GM10266 (cell line): Measurements from ENCODE around the gene CFAP97D2.
A peak's percentile ranks its signal among the peaks of the same experiment; 100 is the strongest.

Source experiments
- DNase-seq: peaks from one replicate; pipeline ENCODE4 v3.0.0; 2012; ENCODE audit errors: extremely low spot score
- CTCF ChIP-seq: IDR thresholded peaks from 2 replicates; pipeline ENCODE4 v1.5.1; 2012; ENCODE audit warnings: mild to moderate bottlenecking, low read depth; ENCODE audit not compliant: control insufficient read depth, insufficient read depth; ENCODE audit errors: missing control alignments

The CFAP97D2 gene

GRCh38 chr13:114234266-114234644, 55.2 kb downstream of the CFAP97D2 start:
- no peak for TF ChIP-seq CTCF
- no peak for DNase-seq

- peak; percentile 94 for DNase-seq
- no peak for TF ChIP-seq CTCF
Observed at GRCh38 chr13:114234645-114235421, 55.8 kb downstream of the CFAP97D2 start, which contains the start of gene CDC16. TSS of gene CDC16 (plus strand) at chr13:114234897. CDS start at chr13:114235085, 188 bp downstream.

GRCh38 chr13:114235697-114236096, 56.6 kb downstream of the CFAP97D2 start:
- no peak for TF ChIP-seq CTCF
- DNase-seq = no peak

- TF ChIP-seq CTCF = no peak
- DNase-seq = no peak
Observed at GRCh38 chr13:114236227-114236626, 57.2 kb downstream of the CFAP97D2 start.

- no peak for DNase-seq
Observed at GRCh38 chr13:114237415-114238112, 58.5 kb downstream of the CFAP97D2 start.

GRCh38 chr13:114241918-114242317, 62.9 kb downstream of the CFAP97D2 start:
- no peak for TF ChIP-seq CTCF
- DNase-seq = no peak

More at GRCh38 chr13:114237415-114238112, 58.5 kb downstream of the CFAP97D2 start:
- no peak for TF ChIP-seq CTCF

GRCh38 chr13:114243971-114244370, 64.9 kb downstream of the CFAP97D2 start:
- DNase-seq = no peak
- TF ChIP-seq CTCF = no peak
